Measurements from ENCODE around the gene THAP8.

The THAP8 gene

GRCh38 chr19:36084231-36085009 is 30.3 kb upstream of the THAP8 start:
- no peak for DNase-seq (ENCODE audit: low read depth in 1 of 2, low spot score in 1 of 2)
- TF ChIP-seq GABPA (IDR thresholded peaks at IDR 0.05; ENCODE audit: low read depth) (no peak), CTCF (IDR thresholded peaks at IDR 0.05; ENCODE audit: insufficient read depth, low read length) (no peak), SPI1 (IDR thresholded peaks at IDR 0.05; ENCODE audit: borderline replicate concordance, low read depth) (no peak), POLR2AphosphoS5 (IDR thresholded peaks at IDR 0.05; ENCODE audit: low read depth) (no peak)
- TF ChIP-seq, protein P1, sequence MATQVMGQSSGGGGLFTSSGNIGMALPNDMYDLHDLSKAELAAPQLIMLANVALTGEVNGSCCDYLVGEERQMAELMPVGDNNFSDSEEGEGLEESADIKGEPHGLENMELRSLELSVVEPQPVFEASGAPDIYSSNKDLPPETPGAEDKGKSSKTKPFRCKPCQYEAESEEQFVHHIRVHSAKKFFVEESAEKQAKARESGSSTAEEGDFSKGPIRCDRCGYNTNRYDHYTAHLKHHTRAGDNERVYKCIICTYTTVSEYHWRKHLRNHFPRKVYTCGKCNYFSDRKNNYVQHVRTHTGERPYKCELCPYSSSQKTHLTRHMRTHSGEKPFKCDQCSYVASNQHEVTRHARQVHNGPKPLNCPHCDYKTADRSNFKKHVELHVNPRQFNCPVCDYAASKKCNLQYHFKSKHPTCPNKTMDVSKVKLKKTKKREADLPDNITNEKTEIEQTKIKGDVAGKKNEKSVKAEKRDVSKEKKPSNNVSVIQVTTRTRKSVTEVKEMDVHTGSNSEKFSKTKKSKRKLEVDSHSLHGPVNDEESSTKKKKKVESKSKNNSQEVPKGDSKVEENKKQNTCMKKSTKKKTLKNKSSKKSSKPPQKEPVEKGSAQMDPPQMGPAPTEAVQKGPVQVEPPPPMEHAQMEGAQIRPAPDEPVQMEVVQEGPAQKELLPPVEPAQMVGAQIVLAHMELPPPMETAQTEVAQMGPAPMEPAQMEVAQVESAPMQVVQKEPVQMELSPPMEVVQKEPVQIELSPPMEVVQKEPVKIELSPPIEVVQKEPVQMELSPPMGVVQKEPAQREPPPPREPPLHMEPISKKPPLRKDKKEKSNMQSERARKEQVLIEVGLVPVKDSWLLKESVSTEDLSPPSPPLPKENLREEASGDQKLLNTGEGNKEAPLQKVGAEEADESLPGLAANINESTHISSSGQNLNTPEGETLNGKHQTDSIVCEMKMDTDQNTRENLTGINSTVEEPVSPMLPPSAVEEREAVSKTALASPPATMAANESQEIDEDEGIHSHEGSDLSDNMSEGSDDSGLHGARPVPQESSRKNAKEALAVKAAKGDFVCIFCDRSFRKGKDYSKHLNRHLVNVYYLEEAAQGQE (IDR thresholded peaks at IDR 0.05; ENCODE audit: insufficient replicate concordance, low read depth), result no peak
- H3K4me3 ChIP-seq (replicated peaks; ENCODE audit: insufficient read depth, low read length), result no peak overlapping the region
- no peak overlapping the region for H3K27ac ChIP-seq (replicated peaks)
- H3K27me3 ChIP-seq (ENCODE audit: insufficient read depth, poor library complexity, severe bottlenecking), result no peaks in the 10 kb centered on the region

DNA sequence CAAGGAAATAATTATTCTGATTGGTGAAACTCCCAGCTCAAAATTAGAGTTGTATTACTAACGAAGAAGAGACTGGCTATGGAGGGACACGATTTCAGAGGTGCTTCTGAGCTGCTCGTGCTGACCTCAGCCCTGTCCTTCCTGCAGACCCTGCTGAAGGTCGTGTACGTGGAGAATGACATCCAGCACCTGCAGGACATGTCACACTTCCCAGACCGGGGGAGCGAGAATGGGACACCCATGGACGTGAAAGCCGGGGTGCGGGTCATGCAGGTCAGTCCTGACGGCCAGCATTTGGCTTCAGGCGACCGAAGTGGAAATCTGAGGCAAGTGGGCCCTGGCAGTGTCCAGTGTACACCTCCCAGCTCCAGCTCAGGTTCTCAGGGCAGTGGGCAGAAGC is 28.8 kb upstream of the THAP8 start:
- TF ChIP-seq SPI1 (IDR thresholded peaks at IDR 0.05; ENCODE audit: borderline replicate concordance, low read depth) (no peak), GABPA (IDR thresholded peaks at IDR 0.05; ENCODE audit: low read depth) (no peak), POLR2AphosphoS5 (IDR thresholded peaks at IDR 0.05; ENCODE audit: low read depth) (no peak), CTCF (IDR thresholded peaks at IDR 0.05; ENCODE audit: insufficient read depth, low read length) (no peak)
- TF ChIP-seq, protein P1 (IDR thresholded peaks at IDR 0.05; ENCODE audit: insufficient replicate concordance, low read depth), result no peak
- no peaks in the 10 kb centered on the region for H3K27me3 ChIP-seq (ENCODE audit: insufficient read depth, poor library complexity, severe bottlenecking)
- DNase-seq (ENCODE audit: low read depth in 1 of 2, low spot score in 1 of 2), result no peak
- H3K4me3 ChIP-seq (replicated peaks; ENCODE audit: insufficient read depth, low read length), result no peak overlapping the region
- no peak overlapping the region for H3K27ac ChIP-seq (replicated peaks)

DNA sequence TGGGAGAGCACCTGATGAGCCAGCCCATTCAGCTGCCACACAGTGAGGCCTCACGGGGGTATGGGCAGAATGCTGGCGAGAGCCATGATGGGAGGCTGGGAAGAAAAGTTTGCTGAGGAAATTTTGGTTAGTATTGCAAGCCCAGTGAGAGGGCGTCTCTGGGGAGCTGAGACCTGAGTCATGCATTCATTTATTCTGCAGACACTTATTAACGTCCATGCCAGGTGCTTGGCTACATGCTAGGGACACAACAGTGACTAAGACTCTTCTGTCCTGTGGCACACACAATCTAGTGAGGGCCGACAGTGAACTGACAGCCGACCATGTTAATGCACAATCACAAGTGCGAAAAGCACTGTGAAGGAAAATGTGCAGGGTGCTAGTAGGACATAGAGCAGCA is 27.8 kb upstream of the THAP8 start:
- no peaks in the 10 kb centered on the region for H3K27me3 ChIP-seq (ENCODE audit: insufficient read depth, poor library complexity, severe bottlenecking)
- H3K4me3 ChIP-seq (replicated peaks; ENCODE audit: insufficient read depth, low read length), result no peak overlapping the region
- no peak overlapping the region for H3K27ac ChIP-seq (replicated peaks)
- DNase-seq (ENCODE audit: low read depth in 1 of 2, low spot score in 1 of 2), result no peak
- TF ChIP-seq GABPA (IDR thresholded peaks at IDR 0.05; ENCODE audit: low read depth) (no peak), POLR2AphosphoS5 (IDR thresholded peaks at IDR 0.05; ENCODE audit: low read depth) (no peak)

DNA sequence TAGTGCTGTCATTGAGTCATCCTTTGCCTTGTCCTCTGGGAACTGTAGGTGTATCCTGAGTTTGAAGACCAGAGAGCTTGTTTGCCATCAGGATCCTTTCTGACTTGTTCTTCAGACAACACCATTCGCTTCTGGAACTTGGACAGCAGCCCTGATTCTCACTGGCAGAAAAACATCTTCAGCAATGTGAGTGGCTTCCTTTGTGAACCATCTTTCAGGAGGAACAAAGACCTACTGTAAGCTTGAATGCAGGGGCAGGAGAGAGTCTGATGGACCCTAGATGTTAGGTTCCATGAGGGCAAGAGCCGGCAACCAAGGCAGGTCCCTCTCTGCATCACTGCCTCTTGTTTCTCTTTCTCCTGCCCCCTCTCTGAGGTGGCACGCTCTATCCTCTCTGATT is 27.3 kb upstream of the THAP8 start:
- H3K4me3 ChIP-seq (replicated peaks; ENCODE audit: insufficient read depth, low read length), result no peak overlapping the region
- no peak overlapping the region for H3K27ac ChIP-seq (replicated peaks)
- no peaks in the 10 kb centered on the region for H3K27me3 ChIP-seq (ENCODE audit: insufficient read depth, poor library complexity, severe bottlenecking)
- TF ChIP-seq POLR2AphosphoS5 (IDR thresholded peaks at IDR 0.05; ENCODE audit: low read depth) (no peak), CTCF (IDR thresholded peaks at IDR 0.05; ENCODE audit: insufficient read depth, low read length) (no peak), SPI1 (IDR thresholded peaks at IDR 0.05; ENCODE audit: borderline replicate concordance, low read depth) (no peak), GABPA (IDR thresholded peaks at IDR 0.05; ENCODE audit: low read depth) (no peak)
- TF ChIP-seq, protein P1 (IDR thresholded peaks at IDR 0.05; ENCODE audit: insufficient replicate concordance, low read depth), result no peak
- no peak for DNase-seq (ENCODE audit: low read depth in 1 of 2, low spot score in 1 of 2)

Data from HL-60 (cell line).